ENCODE results near the gene GAMT.
"Not testable (repeated sequence)": the region's sequence is repeated elsewhere in the genome, so short reads cannot be mapped to it uniquely, and the experiment has no call there.

Gene GAMT

GRCh38 chr19:1433119-1434039 is 32.0 kb upstream of the GAMT start:
- DNase-seq (ENCODE audit: low spot score): no peak

GRCh38 chr19:1432507-1432887 is 31.2 kb upstream of the GAMT start:
- no peak for DNase-seq (ENCODE audit: low spot score)

GRCh38 chr19:1431759-1432506 is 30.6 kb upstream of the GAMT start:
- no peak for DNase-seq (ENCODE audit: low spot score)

GRCh38 chr19:1430246-1430645 is 28.9 kb upstream of the GAMT start:
- no peak for DNase-seq (ENCODE audit: low spot score)

GRCh38 chr19:1429750-1430149 is 28.4 kb upstream of the GAMT start:
- no peak for DNase-seq (ENCODE audit: low spot score)

GRCh38 chr19:1428738-1429391 is 27.5 kb upstream of the GAMT start:
- DNase-seq (ENCODE audit: low spot score): no peak

- no peak for DNase-seq (ENCODE audit: low spot score)
Measured at GRCh38 chr19:1427221-1427920, 26.0 kb upstream of the GAMT start.

GRCh38 chr19:1426736-1427135 is 25.4 kb upstream of the GAMT start:
- no peak for DNase-seq (ENCODE audit: low spot score)

- no peak for DNase-seq (ENCODE audit: low spot score)
Measured at GRCh38 chr19:1425902-1426301, 24.6 kb upstream of the GAMT start.

- no peak for DNase-seq (ENCODE audit: low spot score)
Measured at GRCh38 chr19:1425102-1425837, 23.9 kb upstream of the GAMT start.

- DNase-seq (ENCODE audit: low spot score): no peak
Measured at GRCh38 chr19:1424192-1424955, 23.0 kb upstream of the GAMT start.

- no peak for DNase-seq (ENCODE audit: low spot score)
Measured at GRCh38 chr19:1423436-1424191, 22.3 kb upstream of the GAMT start.

- no peak for DNase-seq (ENCODE audit: low spot score)
Measured at GRCh38 chr19:1422943-1423342, 21.6 kb upstream of the GAMT start.

GRCh38 chr19:1422360-1422759 is 21.0 kb upstream of the GAMT start:
- DNase-seq (ENCODE audit: low spot score): no peak

- DNase-seq (ENCODE audit: low spot score): no peak
Measured at GRCh38 chr19:1421958-1422305, 20.6 kb upstream of the GAMT start.

GRCh38 chr19:1421218-1421957 is 20.0 kb upstream of the GAMT start:
- DNase-seq (ENCODE audit: low spot score): no peak

GRCh38 chr19:1420590-1420989 is 19.2 kb upstream of the GAMT start:
- DNase-seq (ENCODE audit: low spot score): no peak

- DNase-seq (ENCODE audit: low spot score): not testable (repeated sequence)
Measured at GRCh38 chr19:1420085-1420484, 18.7 kb upstream of the GAMT start.

All from pons (tissue), 1 donor.